Osteoblast (primary cell): ENCODE results near the gene CD6. TPM values are rescaled to one million over a fixed set of nuclear protein-coding genes. Genes with fewer than 3 reads are reported as not detected.

Experiments
- DNase-seq: peaks from one replicate; pipeline ENCODE4 v3.0.0; 2011; ENCODE audit warnings: low spot score, mixed read lengths; ENCODE audit not compliant: insufficient read length; ENCODE audit errors: missing footprints
- H2AFZ ChIP-seq: 2 replicates; pipeline ENCODE4 v1.6.0; 2011; ENCODE audit warnings: mild to moderate bottlenecking, low read length
- H3K27ac ChIP-seq: 2 replicates; pipeline ENCODE4 v1.5.1; 2011; ENCODE audit warnings: mild to moderate bottlenecking, low read depth, low read length, moderate library complexity
- H3K27me3 ChIP-seq: 2 replicates; pipeline ENCODE4 v1.6.0; 2012; ENCODE audit warnings: mild to moderate bottlenecking, control low read depth, inconsistent platforms, low read length, moderate library complexity; ENCODE audit not compliant: insufficient read depth
- H3K36me3 ChIP-seq: 2 replicates; pipeline ENCODE4 v1.5.1; 2011; ENCODE audit warnings: mild to moderate bottlenecking, low read length, control low read depth, moderate library complexity; ENCODE audit not compliant: insufficient read depth
- H3K4me1 ChIP-seq: 2 replicates; pipeline ENCODE4 v1.5.1; 2011; ENCODE audit warnings: mild to moderate bottlenecking, low read length, control low read depth, moderate library complexity; ENCODE audit not compliant: insufficient read depth
- H3K4me2 ChIP-seq: 2 replicates; pipeline ENCODE4 v1.6.0; 2011; ENCODE audit warnings: mild to moderate bottlenecking, low read length; ENCODE audit not compliant: insufficient read depth
- H3K4me3 ChIP-seq: fragments of 200-600 bp; sonication (generic); 3 replicates; pipeline ENCODE4 v1.5.1; 2012; ENCODE audit warnings: mild to moderate bottlenecking, low read length, inconsistent platforms; ENCODE audit not compliant: insufficient read depth
- H3K79me2 ChIP-seq: 2 replicates; pipeline ENCODE4 v1.6.0; 2012; ENCODE audit warnings: mild to moderate bottlenecking, low read length, control low read depth, inconsistent platforms; ENCODE audit not compliant: insufficient read depth
- H3K9me3 ChIP-seq: 2 replicates; pipeline ENCODE4 v1.5.1; 2011; ENCODE audit warnings: low read depth, low read length, control low read depth
- H4K20me1 ChIP-seq: 2 replicates; pipeline ENCODE4 v1.6.0; 2012; ENCODE audit warnings: mild to moderate bottlenecking, low read length, control low read depth; ENCODE audit not compliant: insufficient read depth
- CTCF ChIP-seq: IDR thresholded peaks from 2 replicates; pipeline ENCODE4 v1.5.1; 2011; ENCODE audit warnings: mild to moderate bottlenecking, low read depth, low read length, moderate library complexity; ENCODE audit errors: extremely low read depth
- total RNA-seq: library from RNA; depleted of rRNA; stranded (reverse); fragments of >200 nt; gene quantifications from 2 replicates; pipeline ENCODE4 v1.2.3, GENCODE V29; 2012

CD6 gene
- total RNA-seq, 1 donor, result not detected

DNA sequence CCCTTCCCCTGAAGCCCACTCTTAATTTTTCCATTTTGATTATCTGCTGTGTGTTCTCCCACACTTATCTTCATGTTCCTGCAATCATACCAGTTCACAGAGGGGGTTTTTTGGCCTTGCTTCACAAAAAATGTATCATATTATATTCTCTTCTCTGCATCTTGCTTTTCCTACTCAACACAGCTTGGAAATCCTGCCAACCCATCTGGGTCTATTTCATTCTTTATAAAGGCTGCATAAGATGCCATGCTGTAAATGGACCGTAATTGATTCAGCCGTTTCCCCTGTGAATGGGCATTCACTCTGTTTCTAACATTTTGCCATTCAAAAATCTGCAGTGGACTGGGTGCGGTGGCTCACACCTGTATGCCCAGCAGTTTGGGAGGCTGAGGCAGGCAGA is 30.5 kb downstream of the CD6 start:
- TF ChIP-seq CTCF, result no peak
- Histone ChIP-seq H2AFZ (no peak overlapping the region), H3K4me1 (peaks cover 4% of the 10 kb centered on the region), H3K27ac (no peak overlapping the region), H3K4me3 (no peak overlapping the region), H3K9me3 (no peaks in the 10 kb centered on the region), H3K4me2 (no peak overlapping the region), H4K20me1 (no peaks in the 10 kb centered on the region), H3K27me3 (peaks cover 38% of the 10 kb centered on the region), H3K36me3 (no peaks in the 10 kb centered on the region), H3K79me2 (no peaks in the 10 kb centered on the region)
- DNase-seq, result peak; percentile 43

DNA sequence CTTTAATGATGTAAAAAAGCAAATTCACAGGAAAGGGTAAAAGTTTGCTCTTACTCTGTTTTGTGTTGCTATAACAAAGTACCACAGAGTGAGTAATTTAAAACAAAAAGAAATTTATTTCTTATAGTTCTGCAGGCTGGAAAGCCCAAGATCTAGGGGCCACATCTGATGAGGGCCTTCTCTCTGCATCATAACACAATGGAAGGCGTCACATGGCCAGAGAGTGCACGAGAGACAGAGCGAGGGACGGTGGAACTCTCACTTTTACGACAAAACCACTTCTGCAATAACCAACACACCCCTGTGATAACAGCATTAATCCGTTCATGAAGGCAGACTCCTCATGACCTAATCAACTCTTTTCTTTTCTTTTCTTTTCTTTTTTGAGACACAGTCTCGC is 31.1 kb downstream of the CD6 start:
- TF ChIP-seq CTCF, result no peak
- Histone ChIP-seq H3K4me1 (peaks cover 4% of the 10 kb centered on the region), H2AFZ (no peak overlapping the region), H3K79me2 (no peaks in the 10 kb centered on the region), H3K36me3 (no peaks in the 10 kb centered on the region), H3K4me2 (no peak overlapping the region), H3K4me3 (no peak overlapping the region), H3K27me3 (peaks cover 45% of the 10 kb centered on the region), H3K9me3 (no peaks in the 10 kb centered on the region), H4K20me1 (no peaks in the 10 kb centered on the region), H3K27ac (no peak overlapping the region)
- no peak for DNase-seq

GRCh38 chr11:61004180-61004611 is 32.7 kb downstream of the CD6 start:
- Histone ChIP-seq H3K27ac (no peak overlapping the region), H3K36me3 (no peaks in the 10 kb centered on the region), H3K79me2 (no peaks in the 10 kb centered on the region), H3K4me3 (no peak overlapping the region), H2AFZ (no peak overlapping the region), H3K27me3 (peaks cover 60% of the 10 kb centered on the region), H3K4me1 (peaks cover 4% of the 10 kb centered on the region), H3K4me2 (no peak overlapping the region), H4K20me1 (no peaks in the 10 kb centered on the region), H3K9me3 (no peaks in the 10 kb centered on the region)
- TF ChIP-seq CTCF, result no peak
- peak; percentile 75 for DNase-seq

GRCh38 chr11:61004761-61005181 is 33.3 kb downstream of the CD6 start:
- H3K27ac ChIP-seq, result no peak overlapping the region
- TF ChIP-seq CTCF, result no peak
- H3K27me3 ChIP-seq, result peaks cover 60% of the 10 kb centered on the region

More at GRCh38 chr11:61004761-61005181, 33.3 kb downstream of the CD6 start:
- H4K20me1 ChIP-seq, result no peaks in the 10 kb centered on the region
- H2AFZ ChIP-seq, result no peak overlapping the region
- no peaks in the 10 kb centered on the region for H3K9me3 ChIP-seq
- peaks cover 4% of the 10 kb centered on the region for H3K4me1 ChIP-seq
- no peaks in the 10 kb centered on the region for H3K36me3 ChIP-seq
- DNase-seq, result peak; percentile 87
- no peak overlapping the region for H3K4me2 ChIP-seq
- H3K4me3 ChIP-seq, result no peak overlapping the region
- H3K79me2 ChIP-seq, result no peaks in the 10 kb centered on the region
